Activated CD8-positive, alpha-beta T cell treated with anti-CD3 and anti-CD28 coated beads, Interleukin-2, amount 10 ng/mL, durations not matched to agents 7 days and 5 days (primary cell): ENCODE data around the gene TMOD1. TPM values are rescaled to one million over a fixed set of nuclear protein-coding genes. Genes with fewer than 3 reads are reported as not detected.
"Not testable (repeated sequence)": the region's sequence is repeated elsewhere in the genome, so short reads cannot be mapped to it uniquely, and the experiment has no call there.

ENCODE experiments used
- ATAC-seq: fragments of 150-1000 bp; cut with Tn5 transposase; one replicate; pipeline ENCODE4 v1.10.0; 2021; ENCODE audit warnings: moderate library complexity
- CTCF ChIA-PET: fragments of 350-600 bp; sonication (Branson Sonifier 250); formaldehyde crosslinking; loops from one replicate; lab custom pipeline; 2021; ENCODE audit warnings: antibody characterized with exemption; lab: Charles Lee
- POLR2A ChIA-PET: fragments of 350-600 bp; sonication (Branson Sonifier 250); formaldehyde crosslinking; loops from one replicate; lab custom pipeline; 2021; ENCODE audit warnings: antibody characterized with exemption; lab: Charles Lee
- DNase-seq: peaks from one replicate; pipeline ENCODE4 v3.0.0-alpha.2; 2020
- H3K27ac Mint-ChIP-seq: one replicate; pipeline ENCODE4 v1.8.0; 2021; ENCODE audit warnings: mild to moderate bottlenecking, mixed read lengths
- H3K27me3 Mint-ChIP-seq: one replicate; pipeline ENCODE4 v1.8.0; 2021; ENCODE audit warnings: low read depth, mixed read lengths
- H3K36me3 Mint-ChIP-seq: one replicate; pipeline ENCODE4 v1.8.0; 2021; ENCODE audit warnings: low read depth, mixed read lengths
- H3K4me1 Mint-ChIP-seq: one replicate; pipeline ENCODE4 v1.8.0; 2021; ENCODE audit warnings: low read depth, mixed read lengths
- H3K4me3 Mint-ChIP-seq: one replicate; pipeline ENCODE4 v1.8.0; 2021; ENCODE audit warnings: mild to moderate bottlenecking, mixed read lengths
- H3K9me3 Mint-ChIP-seq: one replicate; pipeline ENCODE4 v1.8.0; 2022; ENCODE audit warnings: mixed read lengths; ENCODE audit not compliant: insufficient read depth
- total RNA-seq, 2 experiments: library from RNA; stranded (reverse); gene quantifications; one replicate each; pipeline ENCODE4 v1.2.3, GENCODE V29; 2021

TMOD1 gene
- under 1 TPM; 0.16 to 0.29 TPM for total RNA-seq

DNA sequence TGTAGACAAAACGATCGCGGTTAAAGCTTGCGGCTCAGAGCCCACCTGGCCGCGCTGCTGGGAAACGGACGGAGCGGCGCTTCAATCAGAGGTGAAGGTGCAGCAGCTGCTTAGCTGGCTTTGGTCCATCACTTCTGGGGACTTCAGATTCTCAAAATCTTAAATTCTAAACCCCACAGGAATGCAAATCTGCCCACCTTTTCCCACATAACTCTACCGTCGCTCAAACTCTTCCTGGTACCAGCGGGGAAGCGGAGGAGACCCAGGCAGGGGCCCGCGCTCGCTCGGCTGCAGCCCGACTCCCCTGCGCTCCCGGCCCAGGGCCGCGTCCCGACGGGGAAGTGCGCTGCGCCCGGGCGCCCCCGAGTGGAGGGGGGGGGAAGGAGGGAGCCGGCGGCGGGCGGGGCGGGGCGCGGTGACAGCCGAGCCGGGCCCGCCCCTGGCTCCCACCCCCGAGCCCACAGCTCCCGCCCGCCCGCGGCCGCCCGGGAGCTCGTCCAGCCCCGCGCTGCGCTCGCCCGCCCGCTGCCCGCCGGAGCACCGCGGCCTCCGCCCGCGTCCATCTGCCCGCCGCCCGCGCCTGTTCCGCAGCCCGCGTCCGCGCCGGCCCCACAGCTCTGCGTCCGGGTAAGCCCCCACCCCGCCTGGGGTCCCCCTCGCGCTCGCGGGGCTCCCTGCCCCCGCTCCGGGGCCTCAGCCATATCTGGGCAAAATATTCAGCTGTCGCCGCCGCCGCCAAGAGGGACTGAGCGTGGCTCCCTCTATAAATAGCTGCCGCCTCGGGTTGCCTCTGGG, at the start of gene TMOD1:
TSS of gene TMOD1 (plus strand) at position 490 of the 795 bp plus-strand sequence. CDS start 22,523 bp downstream, outside the sequence.
- ATAC-seq = peak; percentile 78
- Mint-ChIP-seq H3K4me3 (peak within 1 kb of the TSS; percentile 67), H3K4me1 (peaks cover 18% of the 10 kb centered on the region), H3K27me3 (peaks cover 44% of the 10 kb centered on the region), H3K27ac (no peak within 1 kb of the TSS), H3K36me3 (peaks cover 5% of the 10 kb centered on the region), H3K9me3 (no peaks in the 10 kb centered on the region)
- ChIA-PET POLR2A (no interaction called here), CTCF (interaction anchor here (0.8 to 1.9 kb wide), 16 partner anchors 9 to 132 kb away, joined by 3 to 9 read pairs (median 4); partner anchors contain the start of genes NCBP1, TDRD7 and TSTD2)
- peak; percentile 52 for DNase-seq

DNA sequence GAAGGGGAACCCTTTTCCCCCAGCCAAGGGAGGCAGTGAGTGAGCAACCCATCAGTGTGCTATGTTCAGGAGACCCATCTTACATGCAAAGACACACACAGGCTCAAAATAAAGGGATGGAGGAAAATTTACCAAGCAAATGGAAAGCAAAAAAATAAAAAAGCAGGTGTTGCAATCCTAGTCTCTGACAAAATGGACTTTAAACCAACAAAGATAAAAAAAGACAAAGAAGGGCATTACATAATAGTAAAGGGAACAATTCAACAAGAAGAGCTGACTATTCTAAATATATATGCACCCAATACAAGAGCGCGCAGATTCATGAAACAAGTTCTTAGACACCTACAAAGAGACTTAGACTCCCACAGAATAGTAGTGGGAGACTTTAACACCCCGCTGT, 47.9 kb upstream of the TMOD1 start:
- CTCF ChIA-PET, ATAC-seq, H3K27me3 Mint-ChIP-seq, H3K4me1 Mint-ChIP-seq, H3K9me3 Mint-ChIP-seq, H3K27ac Mint-ChIP-seq, POLR2A ChIA-PET, DNase-seq, H3K4me3 Mint-ChIP-seq: not testable (repeated sequence)
- H3K36me3 Mint-ChIP-seq = peaks cover 14% of the 10 kb centered on the region

DNA sequence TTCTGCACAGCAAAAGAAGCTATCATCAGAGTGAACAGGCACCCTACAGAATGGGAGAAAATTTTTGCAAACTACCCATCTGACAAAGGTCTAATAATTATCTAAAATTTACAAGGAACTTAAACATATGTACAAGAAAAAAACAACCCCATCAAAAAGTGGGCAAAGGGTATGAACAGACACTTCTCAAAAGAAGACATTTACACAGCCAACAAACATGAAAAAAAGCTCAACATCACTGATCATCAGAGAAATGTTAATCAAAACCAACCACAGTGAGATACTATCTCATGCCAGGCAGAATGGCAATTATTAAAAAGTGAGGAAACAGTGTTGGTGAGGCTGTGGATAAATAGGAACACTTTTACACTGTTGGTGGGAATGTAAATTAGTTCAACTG, 44.6 kb upstream of the TMOD1 start:
- POLR2A ChIA-PET, DNase-seq, H3K9me3 Mint-ChIP-seq, H3K27me3 Mint-ChIP-seq, H3K27ac Mint-ChIP-seq, H3K4me1 Mint-ChIP-seq, ATAC-seq, H3K4me3 Mint-ChIP-seq, CTCF ChIA-PET: not testable (repeated sequence)
- H3K36me3 Mint-ChIP-seq = peaks cover 14% of the 10 kb centered on the region

DNA sequence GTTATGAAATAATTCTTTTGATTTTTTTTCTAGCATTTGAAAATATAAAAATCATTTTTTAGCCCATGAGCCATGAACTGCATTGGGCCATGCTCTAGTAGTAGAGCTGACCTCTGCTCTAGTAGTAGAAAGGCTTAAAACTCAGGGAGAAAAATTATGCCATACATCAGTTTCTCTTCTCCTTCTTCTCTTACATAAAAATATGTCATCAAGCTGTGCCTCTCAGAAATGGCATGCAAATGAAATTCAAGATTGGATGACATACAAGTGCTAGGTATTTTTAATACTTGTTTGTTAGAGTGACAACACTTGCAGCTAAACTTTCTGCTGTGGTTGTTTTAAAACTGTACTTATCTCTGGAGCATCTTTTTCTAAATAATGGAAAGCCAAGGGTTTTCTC, 42.1 kb upstream of the TMOD1 start:
- ChIA-PET POLR2A (interaction anchor here (0.7 kb wide), 1 partner anchor 98 kb away, joined by 3 read pairs; no protein-coding TSS in a partner anchor), CTCF (interaction anchor here (1.0 to 2.1 kb wide), 3 partner anchors 9 to 139 kb away, joined by 3 to 8 read pairs (median 5); no protein-coding TSS in a partner anchor)
- Mint-ChIP-seq H3K9me3 (no peaks in the 10 kb centered on the region), H3K27ac (no peak overlapping the region), H3K36me3 (peaks cover 6% of the 10 kb centered on the region), H3K27me3 (no peaks in the 10 kb centered on the region), H3K4me3 (no peak overlapping the region), H3K4me1 (no peaks in the 10 kb centered on the region)
- DNase-seq (no peak), ATAC-seq (no peak)

DNA sequence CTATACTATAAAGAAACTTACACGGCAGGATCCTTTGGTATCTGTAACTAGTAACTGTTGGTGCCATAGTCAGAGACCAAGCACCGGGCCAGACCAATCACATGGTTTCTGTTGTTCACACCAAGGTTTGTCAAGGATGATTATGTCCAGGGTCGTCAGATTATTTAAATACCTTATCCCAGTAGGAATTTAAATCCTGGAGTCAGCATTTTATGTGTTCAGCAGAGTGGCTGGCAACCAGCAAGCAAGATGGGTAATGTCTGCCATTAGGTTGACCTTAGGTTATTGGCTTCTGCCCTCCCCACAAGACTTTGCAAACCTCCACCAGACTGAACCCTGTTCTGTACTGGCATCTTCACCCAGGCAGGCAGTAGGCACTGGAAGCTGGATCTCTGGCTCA, 39.3 kb upstream of the TMOD1 start:
- DNase-seq (no peak), ATAC-seq (no peak)
- Mint-ChIP-seq H3K36me3 (no peaks in the 10 kb centered on the region), H3K27me3 (no peaks in the 10 kb centered on the region), H3K4me1 (no peaks in the 10 kb centered on the region), H3K4me3 (no peak overlapping the region), H3K27ac (no peak overlapping the region), H3K9me3 (no peaks in the 10 kb centered on the region)
- POLR2A ChIA-PET = no interaction called here
- CTCF ChIA-PET = interaction anchor here (0.8 to 1.6 kb wide), 2 partner anchors 64 to 137 kb away, joined by 4 to 6 read pairs; no protein-coding TSS in a partner anchor

DNA sequence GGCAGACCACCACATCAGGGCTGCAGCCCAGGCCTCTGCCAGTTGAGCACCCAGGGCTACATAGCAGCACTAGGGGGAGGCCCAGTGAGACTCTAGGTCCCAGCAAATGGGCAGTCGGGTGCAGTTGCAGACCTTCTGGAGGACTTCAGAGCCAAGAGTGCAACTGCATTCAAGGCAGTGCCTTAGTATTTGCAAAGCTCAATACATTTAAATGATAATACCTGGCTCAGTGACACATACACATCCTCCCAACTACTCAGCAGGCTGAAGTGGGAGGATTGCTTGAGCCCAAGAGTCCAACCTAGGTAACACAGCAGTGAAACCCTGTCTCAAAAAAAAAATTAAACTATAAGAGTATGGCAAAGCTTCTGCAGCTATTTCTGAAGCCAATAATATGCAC, 38.6 kb upstream of the TMOD1 start:
- Mint-ChIP-seq H3K36me3 (no peaks in the 10 kb centered on the region), H3K9me3 (no peaks in the 10 kb centered on the region), H3K4me3 (no peak overlapping the region), H3K27ac (no peak overlapping the region), H3K4me1 (no peaks in the 10 kb centered on the region), H3K27me3 (no peaks in the 10 kb centered on the region)
- DNase-seq (no peak), ATAC-seq (no peak)
- ChIA-PET POLR2A (no interaction called here), CTCF (interaction anchor here (0.8 kb wide), 1 partner anchor 136 kb away, joined by 5 read pairs; no protein-coding TSS in a partner anchor)

DNA sequence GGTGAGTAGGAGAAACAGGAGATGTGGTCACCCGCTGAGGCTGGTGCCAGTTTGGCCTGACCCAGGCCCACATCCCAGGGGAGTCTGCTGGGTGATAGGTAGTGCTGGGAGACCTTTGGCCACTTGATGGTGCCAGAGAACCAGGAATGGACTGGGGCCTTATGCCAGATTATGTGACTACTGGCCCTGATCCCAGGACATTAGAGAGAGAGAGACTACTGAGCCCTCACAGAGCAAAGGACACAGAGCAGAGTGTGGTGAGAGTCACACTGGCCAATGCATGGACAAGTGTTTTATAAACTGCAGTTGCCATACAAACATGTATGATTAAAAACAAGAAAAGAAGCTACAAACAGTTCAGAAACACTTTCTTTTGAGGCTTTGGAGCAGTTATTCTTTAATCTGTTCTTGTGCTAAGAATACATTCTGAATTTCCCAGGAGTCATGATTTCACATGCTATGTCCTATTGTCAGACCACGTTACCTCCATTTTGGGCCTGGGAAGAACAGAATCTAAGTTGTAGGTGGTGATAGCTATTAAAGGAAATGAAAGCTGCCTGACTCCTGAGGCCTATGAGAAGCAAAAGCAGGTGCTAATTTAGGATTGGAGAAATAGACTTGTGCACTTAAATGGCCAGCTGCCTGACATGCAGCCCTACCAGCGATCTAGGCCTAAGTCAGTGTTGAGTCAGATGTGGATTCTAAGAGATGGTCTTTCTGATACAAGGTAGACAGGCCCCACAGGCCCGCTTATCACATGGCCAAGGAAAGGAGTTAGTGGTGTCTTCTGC, 32.6 kb upstream of the TMOD1 start:
- CTCF ChIA-PET = interaction anchor here (0.6 to 9.7 kb wide), 39 partner anchors 9 to 614 kb away, joined by 3 to 172 read pairs (median 4); partner anchors contain the start of genes NCBP1, TSTD2 and ZNF782
- POLR2A ChIA-PET = no interaction called here
- H3K4me1 Mint-ChIP-seq = no peaks in the 10 kb centered on the region
- no peaks in the 10 kb centered on the region for H3K9me3 Mint-ChIP-seq
- peaks cover 2% of the 10 kb centered on the region for H3K36me3 Mint-ChIP-seq
- no peak overlapping the region for H3K27ac Mint-ChIP-seq
- H3K27me3 Mint-ChIP-seq = no peaks in the 10 kb centered on the region
- DNase-seq (peak; percentile 43), ATAC-seq (peak; percentile 64)
- no peak overlapping the region for H3K4me3 Mint-ChIP-seq

DNA sequence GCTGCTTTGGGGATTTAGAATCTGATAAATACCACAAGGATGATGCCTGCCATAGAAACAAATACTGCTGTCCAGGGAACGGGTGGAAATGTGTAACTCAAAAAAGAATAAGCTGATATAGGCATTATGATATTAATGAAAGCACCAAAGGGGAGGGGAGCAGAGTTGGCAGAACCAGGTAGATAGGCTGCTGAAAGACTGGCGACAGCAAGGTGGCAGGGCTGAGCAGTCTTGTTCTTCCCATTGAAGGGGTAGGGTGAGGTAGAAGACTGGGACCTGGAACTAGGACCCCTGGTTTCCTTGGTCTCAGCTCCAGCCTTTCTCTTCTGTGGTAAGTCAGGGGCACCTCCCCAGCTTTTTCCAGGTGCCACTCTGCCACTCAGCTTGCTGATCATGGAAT, 31.4 kb upstream of the TMOD1 start:
- Mint-ChIP-seq H3K36me3 (peaks cover 3% of the 10 kb centered on the region), H3K27ac (no peak overlapping the region), H3K4me3 (no peak overlapping the region), H3K9me3 (no peaks in the 10 kb centered on the region), H3K27me3 (no peaks in the 10 kb centered on the region), H3K4me1 (no peaks in the 10 kb centered on the region)
- ATAC-seq (no peak), DNase-seq (no peak)
- ChIA-PET CTCF (interaction anchor here (0.6 to 9.7 kb wide), 18 partner anchors 11 to 163 kb away, joined by 3 to 172 read pairs (median 6); partner anchors contain the start of genes NCBP1, TMOD1 and TSTD2), POLR2A (no interaction called here)

DNA sequence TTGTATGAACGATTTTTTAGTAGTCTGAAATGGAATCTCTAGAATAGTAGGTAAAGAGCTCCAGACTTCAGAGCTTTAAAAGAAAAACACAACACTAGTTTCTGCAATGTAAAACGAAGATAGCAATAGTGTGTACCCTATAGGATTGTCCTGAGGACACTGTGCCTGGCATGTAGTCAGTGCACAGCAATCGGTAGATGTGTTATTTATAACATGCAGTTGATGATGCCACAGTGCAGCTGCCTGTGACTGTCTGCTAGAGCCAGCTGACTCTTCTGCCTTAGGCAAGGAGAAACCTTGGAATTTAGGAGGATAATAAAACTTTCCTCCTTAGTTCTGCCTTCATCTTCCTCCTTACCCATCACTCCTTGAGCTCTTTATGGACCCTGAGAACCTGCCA, 27.7 kb upstream of the TMOD1 start:
- Mint-ChIP-seq H3K27me3 (no peaks in the 10 kb centered on the region), H3K4me1 (no peaks in the 10 kb centered on the region), H3K9me3 (no peaks in the 10 kb centered on the region), H3K4me3 (no peak overlapping the region), H3K36me3 (peaks cover 10% of the 10 kb centered on the region), H3K27ac (no peak overlapping the region)
- ChIA-PET POLR2A (no interaction called here), CTCF (interaction anchor here (0.8 to 9.7 kb wide), 5 partner anchors 29 to 142 kb away, joined by 3 to 172 read pairs (median 5); partner anchors contain the start of gene TDRD7)
- ATAC-seq = no peak
- no peak for DNase-seq

DNA sequence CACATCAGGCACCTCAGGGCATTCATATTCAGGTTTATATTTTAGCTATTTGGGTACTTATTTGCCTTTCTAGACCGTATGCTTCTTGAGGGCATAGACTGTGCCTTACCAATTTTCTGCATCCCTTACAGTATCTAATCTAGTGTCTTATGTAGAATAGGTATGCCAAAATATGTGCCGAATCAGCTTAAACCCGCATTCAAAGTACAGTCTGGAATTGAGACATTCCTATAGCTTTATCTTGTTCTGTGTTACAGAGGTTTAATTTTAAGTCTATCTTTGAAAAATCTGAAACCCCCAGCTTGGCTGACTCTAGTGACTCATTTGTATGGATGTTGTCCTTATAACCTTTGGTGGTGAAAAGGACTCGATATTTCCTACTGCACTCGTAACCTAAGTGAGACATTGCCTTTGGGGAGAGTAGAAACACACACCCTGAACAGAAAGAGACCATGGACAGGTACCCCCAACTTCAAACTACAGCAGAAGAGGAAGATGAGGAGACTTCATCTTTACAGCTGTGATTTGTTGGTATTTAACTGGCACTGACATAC, 27.0 kb upstream of the TMOD1 start:
- DNase-seq (no peak), ATAC-seq (no peak)
- no peaks in the 10 kb centered on the region for H3K27me3 Mint-ChIP-seq
- H3K4me3 Mint-ChIP-seq = no peak overlapping the region
- no peak overlapping the region for H3K27ac Mint-ChIP-seq
- CTCF ChIA-PET = interaction anchor here (0.8 to 9.7 kb wide), 5 partner anchors 28 to 141 kb away, joined by 3 to 172 read pairs (median 5); partner anchors contain the start of gene TDRD7
- H3K9me3 Mint-ChIP-seq = no peaks in the 10 kb centered on the region
- peaks cover 10% of the 10 kb centered on the region for H3K36me3 Mint-ChIP-seq
- POLR2A ChIA-PET = no interaction called here
- no peaks in the 10 kb centered on the region for H3K4me1 Mint-ChIP-seq

DNA sequence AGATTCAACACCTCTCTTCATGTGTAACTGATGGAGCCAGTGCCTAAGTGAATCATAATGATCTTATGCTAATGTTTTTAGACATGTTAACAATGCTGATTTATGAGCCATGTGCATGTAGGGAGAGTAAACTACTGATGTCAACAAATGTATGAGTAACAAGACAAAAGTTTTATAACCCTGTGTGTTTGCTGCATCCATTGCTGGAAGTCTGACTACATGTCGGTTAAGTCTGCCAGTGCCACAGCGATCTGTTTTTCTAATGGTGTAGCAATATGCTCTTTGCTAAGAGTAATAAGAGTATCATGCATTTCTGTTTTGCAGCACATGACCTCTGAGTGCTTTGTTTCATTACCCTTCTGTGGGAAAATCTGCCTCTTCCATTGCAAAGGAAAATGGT, 26.4 kb upstream of the TMOD1 start:
- Mint-ChIP-seq H3K36me3 (peaks cover 10% of the 10 kb centered on the region), H3K4me3 (no peak overlapping the region), H3K27me3 (no peaks in the 10 kb centered on the region), H3K27ac (no peak overlapping the region), H3K9me3 (no peaks in the 10 kb centered on the region), H3K4me1 (no peaks in the 10 kb centered on the region)
- DNase-seq (no peak), ATAC-seq (no peak)
- POLR2A ChIA-PET = no interaction called here
- CTCF ChIA-PET = interaction anchor here (9.7 kb wide), 1 partner anchor 121 kb away, joined by 172 read pairs; no protein-coding TSS in a partner anchor
